NCI-H1930 (cell line): ENCODE measurements around the gene STX8.
"Not testable (repeated sequence)": the region's sequence is repeated elsewhere in the genome, so short reads cannot be mapped to it uniquely, and the experiment has no call there.

Experiments
- DNase-seq, 2 experiments: peaks; one replicate each; lab custom pipeline; 2025; lab: John Stamatoyannopoulos, UW

STX8 gene, protein sequence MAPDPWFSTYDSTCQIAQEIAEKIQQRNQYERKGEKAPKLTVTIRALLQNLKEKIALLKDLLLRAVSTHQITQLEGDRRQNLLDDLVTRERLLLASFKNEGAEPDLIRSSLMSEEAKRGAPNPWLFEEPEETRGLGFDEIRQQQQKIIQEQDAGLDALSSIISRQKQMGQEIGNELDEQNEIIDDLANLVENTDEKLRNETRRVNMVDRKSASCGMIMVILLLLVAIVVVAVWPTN

DNA sequence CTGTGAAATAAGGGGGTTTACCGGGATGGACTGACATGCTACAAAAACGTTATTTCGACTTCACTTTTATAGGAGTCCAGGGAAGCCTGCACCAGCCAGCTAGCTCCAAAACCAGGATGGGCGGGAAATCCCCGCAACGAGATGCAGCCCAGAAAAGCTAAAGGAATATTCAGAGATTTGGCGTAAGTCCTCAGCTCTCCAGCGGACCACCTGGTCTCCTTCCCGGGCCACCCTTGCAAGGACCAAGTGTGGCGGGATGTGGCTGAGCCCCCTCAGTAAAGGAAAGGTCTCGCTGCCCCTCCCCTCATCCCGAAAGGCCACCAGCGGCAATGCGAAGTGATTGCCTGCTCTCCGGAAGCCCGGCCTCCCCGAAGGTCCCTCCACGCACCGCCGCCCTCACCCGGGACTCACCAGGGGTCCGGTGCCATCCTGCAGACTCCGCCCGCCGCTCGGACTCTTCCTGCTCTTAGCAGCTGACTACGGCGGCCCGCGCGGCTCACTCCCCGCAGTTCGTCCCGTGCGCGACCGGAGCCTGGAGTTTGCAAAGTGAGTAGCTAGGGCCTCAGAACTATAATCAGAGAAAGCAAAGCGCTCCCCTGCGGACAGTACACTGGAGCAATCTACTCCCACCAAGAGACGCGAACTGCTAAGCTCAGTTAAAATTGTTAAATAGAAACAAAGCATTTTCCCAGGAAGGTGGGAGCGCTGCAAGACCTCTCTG, at the start of gene STX8:
Gene STX8 (minus strand): TSS at position 440 of the 721 bp plus-strand sequence. CDS start 12 bp downstream, at position 428.
- DNase-seq: peak; percentile 53 to 75

DNA sequence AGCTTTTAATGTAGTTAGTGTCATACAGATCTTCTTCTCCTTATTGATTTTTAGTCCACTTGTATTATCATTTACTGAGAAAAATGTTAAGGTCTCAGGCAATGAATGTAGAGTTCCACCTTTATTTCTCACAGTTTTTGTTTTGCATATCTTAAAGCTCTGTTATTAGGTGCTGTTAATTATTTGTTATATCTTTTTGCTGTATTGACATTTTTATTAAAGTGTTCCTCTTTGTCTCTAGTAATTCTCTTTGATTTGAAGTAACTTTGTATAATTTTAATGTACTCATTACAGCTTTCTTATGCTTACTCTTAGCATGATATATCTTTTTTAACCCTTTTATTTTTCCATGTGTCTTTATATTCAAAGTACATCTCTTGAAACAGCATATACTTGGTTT, 47.3 kb upstream of the STX8 start:
- DNase-seq: no peak

DNA sequence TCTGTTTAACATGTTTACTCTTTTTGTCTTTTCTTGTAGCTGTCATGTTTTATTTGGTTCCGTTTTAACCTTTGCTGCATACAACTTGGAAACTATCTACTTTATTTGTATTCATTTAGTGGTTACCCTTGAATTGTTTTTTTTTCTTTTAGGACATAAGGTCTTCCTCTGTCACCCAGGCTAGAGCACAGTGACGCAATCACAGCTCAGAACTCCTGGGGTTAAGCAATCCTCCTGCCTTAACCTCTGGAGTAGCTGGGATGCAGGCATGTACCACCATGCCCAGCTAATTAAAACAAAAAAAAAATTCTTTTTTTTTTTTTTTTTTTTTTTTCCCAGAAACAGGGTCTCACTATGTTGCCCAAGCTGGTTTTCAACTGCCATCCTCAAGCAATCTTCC, 39.9 kb upstream of the STX8 start:
- no peak for DNase-seq

DNA sequence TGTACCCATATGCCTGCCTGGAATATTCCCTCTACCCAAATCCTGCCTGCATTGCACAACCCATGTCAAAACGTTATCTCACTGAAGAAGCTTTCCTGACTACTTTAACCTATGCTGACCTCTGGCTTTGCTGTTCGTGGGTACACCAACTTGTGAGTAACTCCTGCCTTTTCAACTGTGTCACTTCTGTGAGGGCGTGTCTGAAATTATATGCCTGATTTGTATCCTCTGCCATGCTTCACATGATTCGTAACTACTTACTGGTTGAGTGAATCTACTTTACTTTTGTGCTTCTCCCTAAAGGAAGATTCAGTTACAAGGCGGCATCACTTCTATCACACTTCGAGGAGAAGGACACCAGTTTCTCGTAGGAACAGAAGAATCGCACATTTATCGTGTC, 36.4 kb upstream of the STX8 start:
- DNase-seq: no peak

DNA sequence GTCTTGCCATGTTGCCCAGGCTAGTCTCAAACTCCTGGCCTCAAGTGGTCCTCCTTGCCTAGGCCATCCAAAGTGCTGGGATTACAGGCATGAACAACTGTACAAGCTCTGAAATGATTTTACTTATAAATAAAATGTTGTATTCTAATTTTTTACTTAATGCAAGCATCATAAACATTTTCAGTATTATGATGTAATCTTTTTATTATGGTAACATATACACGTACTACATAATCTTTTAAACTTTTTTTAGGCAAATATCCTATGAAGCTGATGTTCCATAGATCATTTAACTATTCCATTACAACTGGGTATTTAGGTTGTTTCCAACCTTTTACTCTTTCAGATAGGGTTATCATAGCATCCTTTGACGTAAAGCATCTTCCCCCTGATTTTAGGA, 35.9 kb upstream of the STX8 start:
- no peak for DNase-seq

GRCh38 chr17:9607058-9607457, 31.4 kb upstream of the STX8 start:
- not testable (repeated sequence) for DNase-seq

- no peak for DNase-seq
These were observed 30.8 kb upstream of the STX8 start for GRCh38 chr17:9606453-9606852.

GRCh38 chr17:9604583-9604982, 29.0 kb upstream of the STX8 start:
- DNase-seq: not testable (repeated sequence)

DNA sequence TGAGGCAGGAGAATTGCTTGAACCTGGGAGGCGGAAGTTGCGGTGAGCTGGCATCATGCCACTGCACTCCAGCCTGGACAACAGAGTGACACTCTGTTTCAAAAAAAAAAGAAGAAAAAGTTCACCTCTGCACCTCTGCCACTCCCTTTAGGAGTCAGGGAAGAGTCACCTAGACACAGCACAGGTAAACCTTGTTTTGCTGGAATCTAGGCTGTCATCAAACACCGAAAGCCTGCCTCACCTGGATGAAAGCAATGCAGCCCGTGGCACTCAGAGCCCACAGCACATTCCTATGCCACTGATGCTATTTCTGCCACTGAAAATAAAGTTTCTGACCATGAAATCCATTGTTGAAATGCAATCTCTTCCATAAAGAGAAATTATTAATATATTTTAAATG, 23.0 kb upstream of the STX8 start:
- no peak for DNase-seq

DNA sequence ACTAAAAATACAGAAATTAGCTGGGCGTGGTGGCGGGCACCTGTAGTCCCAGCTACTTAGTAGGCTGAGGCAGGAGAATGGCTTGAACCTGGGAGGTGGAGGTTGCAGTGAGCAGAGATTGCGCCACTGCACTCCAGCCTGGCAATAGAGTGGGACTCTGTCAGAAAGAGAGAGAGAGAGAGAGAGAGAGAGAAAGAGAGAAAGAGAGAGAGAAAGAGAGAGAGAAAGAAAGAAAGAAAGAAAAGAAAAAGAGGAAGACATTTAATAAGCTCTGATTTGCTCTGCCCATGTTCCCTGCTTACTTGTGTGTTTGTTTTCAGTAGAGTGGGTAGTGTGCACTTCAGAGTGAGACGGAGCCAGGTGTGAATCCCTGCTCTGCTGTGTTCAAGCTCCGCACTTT, 22.0 kb upstream of the STX8 start:
- not testable (repeated sequence) for DNase-seq

DNA sequence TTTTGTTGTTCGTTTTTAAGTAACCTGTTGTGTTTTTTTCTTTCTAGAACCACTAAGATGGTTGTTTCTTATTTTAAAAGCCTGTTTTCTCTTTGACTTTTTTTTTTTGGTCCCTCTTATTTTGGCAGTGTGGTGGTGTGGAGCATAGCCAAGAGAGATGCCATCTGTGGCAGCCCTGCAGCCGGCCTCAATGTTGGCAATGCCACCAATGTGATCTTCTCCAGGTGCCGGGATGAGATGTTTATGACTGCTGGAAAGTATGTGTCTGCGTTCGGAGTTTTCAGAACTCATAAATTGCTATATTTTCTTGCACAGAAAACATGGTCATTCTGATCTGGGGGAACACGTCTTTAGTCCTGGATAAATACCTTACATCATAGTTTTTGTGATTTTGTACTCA, 18.4 kb upstream of the STX8 start:
- DNase-seq: no peak

- DNase-seq: no peak
These were observed 12.5 kb upstream of the STX8 start for GRCh38 chr17:9587969-9588656.

DNA sequence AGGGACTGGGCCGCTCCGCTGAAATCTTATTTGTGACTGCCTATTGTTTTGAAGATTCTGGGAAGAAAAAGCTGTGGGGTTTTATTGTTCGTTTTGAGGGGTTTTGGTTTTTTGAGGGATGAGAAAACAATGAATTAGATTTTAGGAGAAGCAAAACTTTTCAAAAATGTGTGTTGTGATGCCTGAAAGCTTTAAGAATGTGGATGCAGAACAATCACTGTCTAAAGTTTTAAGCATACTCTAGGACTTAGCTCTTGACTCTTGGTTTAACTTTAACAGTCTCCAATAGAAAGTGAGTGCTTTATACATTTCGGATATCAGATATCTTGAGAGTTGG, 1.7 kb upstream of the STX8 start:
- no peak for DNase-seq

- peak; percentile 55 to 56 for DNase-seq
These were observed 1.1 kb upstream of the STX8 start, which contains the start of gene CFAP52 for GRCh38 chr17:9576521-9577372. Gene CFAP52 (plus strand): TSS chr17:9576642. CDS start chr17:9576696, 54 bp downstream.

DNA sequence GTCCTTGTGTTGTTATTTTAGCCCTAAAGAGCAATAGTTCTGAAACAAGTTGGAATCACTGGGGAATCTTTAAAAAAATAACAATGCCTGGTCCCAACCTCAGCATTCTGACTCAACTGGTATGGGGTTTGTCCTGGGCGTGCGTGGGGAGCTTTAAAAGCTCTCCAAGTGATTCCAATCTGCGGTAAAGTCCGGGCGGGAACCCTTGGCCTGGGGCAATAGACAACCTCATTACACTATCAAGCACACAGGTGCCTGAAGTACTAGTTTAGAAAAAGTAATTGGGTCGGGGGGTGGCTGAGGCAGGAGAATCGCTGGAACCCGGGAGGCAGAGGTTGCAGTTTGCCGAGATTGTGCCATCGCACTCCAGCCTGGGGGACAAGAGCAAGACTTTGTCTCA, 4.4 kb downstream of the STX8 start:
- DNase-seq: no peak

DNA sequence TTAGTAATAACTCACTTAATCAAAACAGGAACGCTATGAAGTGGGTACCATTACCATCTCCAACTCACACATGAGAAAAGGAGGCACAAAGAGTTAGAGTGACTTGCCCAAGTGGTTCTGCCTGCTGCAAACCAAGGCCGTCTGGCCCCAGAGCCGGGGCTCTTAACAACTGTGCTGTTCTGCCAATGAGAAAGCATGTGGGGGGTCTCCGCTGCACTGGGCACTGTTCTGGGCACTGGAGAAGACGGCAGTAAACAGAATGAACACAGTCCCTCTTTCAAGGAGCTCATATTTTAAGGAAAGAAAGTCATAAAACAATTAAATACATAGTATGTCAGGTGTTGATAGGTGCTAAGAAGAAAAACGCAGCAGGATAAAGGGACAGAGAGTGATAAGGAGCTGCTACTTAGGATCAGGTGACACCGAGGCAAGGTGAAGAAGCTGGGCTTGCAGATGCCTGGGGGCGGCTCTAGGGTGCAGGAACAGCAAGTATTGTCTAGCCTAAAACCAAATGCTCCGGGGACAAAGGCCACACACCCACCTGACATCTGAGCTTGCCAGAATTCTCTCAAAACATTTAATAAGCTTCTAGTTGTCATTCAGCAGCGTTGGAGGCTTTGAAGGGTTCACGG, 6.5 kb downstream of the STX8 start:
- DNase-seq: no peak

- DNase-seq: no peak
These were observed 7.6 kb downstream of the STX8 start for GRCh38 chr17:9568004-9568403.

- not testable (repeated sequence) for DNase-seq
These were observed 8.9 kb downstream of the STX8 start for GRCh38 chr17:9566739-9567138.

DNA sequence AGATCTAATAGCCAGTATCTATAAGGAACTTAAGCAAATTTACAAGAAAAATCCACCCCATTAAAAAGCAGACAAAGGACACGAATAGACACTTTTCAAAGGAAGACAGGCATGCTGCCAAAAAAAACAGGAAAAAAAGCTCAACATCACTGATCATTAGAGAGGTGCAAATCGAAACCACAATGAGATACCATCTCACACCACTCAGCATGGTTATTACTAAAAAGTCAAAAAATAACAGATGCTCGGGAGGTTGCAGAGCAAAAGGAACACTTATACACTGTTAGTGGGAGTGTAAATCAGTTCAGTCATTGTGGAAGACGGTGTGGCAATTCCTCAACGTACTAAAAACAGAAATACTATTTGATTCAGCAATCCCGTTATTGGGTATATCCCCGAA, 9.6 kb downstream of the STX8 start:
- DNase-seq: peak; percentile 17 to 50

DNA sequence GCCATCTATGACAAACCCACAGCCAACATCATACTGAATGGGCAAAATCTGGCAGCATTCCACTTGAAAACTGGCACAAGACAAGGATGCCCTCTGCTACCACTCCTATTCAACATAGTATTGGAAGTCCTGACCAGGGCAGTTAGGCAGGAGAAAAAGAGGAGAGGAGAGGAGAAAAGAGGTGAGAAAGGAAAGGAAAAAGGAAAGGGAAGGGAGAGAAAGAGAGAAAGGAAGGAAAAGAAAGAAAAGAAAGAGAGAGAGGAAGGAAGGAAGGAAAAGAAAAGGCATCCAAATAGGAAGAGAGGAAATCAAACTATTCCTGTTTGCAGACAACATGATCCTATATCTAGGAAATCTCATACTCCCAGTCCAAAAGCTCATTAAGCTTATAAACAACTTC, 11.5 kb downstream of the STX8 start:
- no peak for DNase-seq

GRCh38 chr17:9557857-9558256, 17.8 kb downstream of the STX8 start:
- DNase-seq: no peak
